GM10847 (cell line): ENCODE measurements around the gene SORL1.

Experiments used
- POLR2A ChIP-seq: IDR thresholded peaks from 2 replicates; pipeline ENCODE4 v1.6.1; 2011; ENCODE audit not compliant: insufficient read length; ENCODE audit errors: extremely low read depth

Gene SORL1

GRCh38 chr11:121566279-121567168 is 114.4 kb downstream of the SORL1 start:
- TF ChIP-seq POLR2A = no peak

GRCh38 chr11:121567995-121568394 is 115.9 kb downstream of the SORL1 start:
- TF ChIP-seq POLR2A = no peak

GRCh38 chr11:121570453-121570852 is 118.3 kb downstream of the SORL1 start:
- TF ChIP-seq POLR2A = no peak

GRCh38 chr11:121571506-121571905 is 119.4 kb downstream of the SORL1 start:
- no peak for TF ChIP-seq POLR2A

DNA sequence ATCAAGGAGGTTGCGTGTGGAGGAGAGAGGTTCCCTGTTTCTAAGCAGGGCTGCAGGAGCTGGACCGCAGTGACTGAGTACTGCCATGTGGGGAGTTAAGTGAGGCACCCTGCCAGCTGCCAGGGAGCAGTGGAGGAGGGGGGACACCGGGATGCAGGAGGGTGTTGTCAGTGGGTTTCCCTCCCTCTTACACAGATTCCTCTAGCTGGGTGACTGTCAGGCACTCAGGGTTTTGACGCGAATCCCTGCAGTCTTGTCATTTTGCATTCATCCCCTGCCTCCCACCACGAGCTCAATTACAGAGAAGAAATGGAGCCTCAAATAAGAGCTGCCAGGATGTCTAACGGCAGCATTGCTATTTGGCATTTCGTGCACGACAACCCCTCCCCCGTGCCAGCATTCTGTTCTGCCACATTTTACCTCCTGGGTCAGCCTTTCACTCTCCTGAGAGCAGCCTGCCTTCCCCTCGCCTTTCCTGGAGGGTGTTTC is 120.5 kb downstream of the SORL1 start:
- TF ChIP-seq POLR2A = no peak

DNA sequence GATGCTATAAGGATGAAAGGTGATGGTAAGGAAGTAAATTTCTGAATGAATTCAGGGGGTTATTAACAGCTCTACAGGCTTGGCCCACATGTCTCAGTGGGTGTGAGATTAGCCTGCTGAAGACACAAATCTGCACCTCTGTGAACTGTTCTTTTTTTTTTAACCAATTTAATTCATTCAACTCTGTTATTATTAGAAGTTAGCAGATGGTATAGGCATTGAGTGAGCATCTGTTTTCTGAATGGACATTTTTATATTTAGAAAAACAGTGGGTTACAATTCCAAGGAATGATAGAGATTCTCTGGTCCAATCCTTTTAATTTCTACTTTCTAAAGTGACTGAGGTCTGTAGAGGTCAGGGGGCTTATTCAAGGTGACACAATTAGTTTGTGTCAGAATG is 122.7 kb downstream of the SORL1 start:
- no peak for TF ChIP-seq POLR2A

- TF ChIP-seq POLR2A = no peak
Observed at GRCh38 chr11:121575250-121575962, 123.3 kb downstream of the SORL1 start.

DNA sequence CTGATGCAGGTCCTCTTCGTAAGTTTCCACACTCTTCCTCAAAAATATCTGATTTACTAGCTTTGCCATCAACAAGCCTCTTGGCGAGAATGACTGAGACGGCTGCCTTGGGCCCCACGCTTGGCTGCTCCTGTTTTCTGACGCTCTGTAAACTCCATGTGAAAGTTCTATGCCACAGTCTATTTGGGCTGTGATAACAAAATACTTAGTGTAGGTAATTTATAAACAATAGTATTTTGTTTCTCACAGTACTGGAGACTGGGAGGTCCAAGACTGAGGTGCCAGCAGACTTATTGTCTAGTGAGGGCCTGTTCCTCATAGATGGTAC is 123.8 kb downstream of the SORL1 start:
- no peak for TF ChIP-seq POLR2A

DNA sequence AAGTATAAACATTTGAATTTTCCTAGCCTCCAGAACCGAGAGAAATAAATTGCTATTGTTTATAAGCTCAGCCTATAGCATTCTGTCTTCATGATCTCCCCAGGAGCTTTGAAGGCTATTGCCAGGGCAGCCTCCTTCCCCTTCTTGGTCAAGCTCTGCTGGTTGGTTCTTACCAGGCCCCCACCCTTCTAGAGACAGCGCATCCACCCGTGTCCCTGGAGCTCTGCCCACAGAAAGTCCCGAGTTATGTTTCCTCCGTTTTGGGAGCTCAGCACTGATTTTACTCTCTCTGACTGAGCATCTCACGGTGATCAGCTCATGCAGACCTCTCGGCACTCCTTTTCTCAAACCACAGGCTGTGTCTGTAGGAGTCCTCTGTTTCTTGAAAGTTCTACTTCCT is 124.4 kb downstream of the SORL1 start:
- no peak for TF ChIP-seq POLR2A

DNA sequence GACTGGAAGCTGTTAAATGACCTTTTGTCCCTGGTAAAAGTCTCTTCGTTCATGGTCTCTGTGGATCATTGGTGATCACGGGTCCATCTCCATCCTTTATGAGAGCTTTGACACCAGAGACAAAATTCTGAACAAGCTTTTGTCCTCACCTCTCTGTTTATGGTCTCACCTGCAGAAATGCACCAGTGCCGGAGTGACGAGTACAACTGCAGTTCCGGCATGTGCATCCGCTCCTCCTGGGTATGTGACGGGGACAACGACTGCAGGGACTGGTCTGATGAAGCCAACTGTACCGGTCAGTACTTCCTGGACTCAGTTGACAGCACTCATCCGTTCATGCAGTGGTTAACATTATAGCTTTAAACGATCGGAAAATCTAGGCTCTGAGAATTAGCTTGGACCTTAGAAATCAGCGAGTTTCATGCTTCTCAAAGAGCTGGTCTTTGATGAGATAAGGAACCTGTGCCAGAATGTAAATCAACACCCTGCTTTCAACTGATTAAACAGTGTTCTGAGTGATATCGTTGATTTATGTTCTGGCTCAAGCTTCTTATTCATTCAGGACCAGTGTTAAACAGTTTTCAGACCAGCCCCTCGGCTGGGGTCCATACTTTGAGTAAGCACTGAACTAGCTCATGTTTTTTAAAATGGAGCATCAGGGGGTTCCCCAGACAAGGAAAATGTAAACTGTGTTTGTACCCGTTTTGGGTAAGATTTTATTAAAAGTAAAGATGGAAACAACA is 125.2 kb downstream of the SORL1 start:
- no peak for TF ChIP-seq POLR2A

DNA sequence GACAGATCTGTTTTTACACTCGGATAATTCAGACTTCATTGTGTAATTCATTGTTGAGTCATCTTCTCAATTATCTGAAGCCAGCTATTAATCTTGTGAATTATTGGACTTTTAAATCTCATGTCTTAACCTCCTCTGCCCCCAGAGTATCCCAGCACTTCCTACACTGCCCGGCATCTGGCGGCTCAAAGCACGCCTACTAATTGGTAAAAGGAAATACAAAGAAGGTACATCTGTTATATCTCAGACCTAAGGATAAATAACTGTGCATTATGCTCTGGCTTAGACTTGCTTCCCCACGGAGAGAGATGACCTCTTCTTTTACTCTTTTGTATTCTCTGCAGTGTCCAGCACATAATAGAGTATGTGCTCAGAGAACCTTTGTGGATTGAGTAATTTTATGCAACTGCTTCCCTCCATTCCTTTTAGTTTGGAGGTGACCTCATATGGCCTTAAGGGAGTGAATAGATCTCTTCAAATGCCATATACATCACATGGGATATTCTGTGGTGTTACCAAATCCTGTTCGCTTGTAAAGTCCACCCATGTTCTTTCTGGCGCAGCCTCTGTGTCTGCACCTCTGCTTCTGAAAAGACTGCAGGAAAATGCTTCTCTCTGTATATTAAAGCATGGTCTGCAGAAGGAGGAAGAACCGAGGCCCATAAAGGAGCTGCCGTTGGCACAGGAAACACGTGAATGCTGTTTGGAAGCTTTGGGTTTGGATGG is 126.3 kb downstream of the SORL1 start:
- no peak for TF ChIP-seq POLR2A

DNA sequence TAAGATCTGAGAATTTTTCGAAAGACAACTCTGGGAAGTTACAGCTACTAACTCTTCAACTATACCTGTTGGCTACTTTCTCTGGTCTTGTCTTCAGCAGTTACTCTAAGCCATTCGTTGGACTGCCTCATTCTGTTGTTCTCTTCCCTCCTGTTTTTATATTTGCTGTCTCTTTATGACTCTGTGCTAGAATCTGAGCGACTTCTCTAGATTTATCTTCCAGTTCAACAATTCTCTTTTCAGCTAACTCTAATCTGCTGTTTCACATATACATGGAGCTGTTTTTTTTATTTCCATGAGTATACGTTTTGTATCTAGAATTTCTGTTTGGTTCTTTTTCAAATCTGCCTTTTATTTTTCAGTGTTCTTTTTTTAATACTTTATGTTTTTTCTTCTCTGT is 128.0 kb downstream of the SORL1 start:
- TF ChIP-seq POLR2A = no peak

DNA sequence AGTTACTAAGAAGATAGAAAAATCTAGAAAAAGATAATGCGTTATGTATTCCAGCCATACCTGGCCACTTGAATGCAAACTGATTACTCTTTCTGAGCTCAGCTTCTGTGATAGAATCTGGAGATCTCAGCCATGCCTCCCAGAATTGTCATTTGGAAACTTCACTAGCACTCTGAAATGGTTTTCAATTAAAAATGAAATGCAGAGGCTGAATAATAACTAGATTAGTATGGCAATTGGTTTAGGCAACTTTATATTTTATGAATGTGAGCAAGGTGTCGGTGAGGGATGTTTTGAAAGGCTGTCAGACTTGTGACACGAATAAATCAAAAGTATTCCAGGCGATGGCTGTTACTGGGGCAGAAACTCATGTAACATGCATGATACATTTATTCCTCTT is 129.5 kb downstream of the SORL1 start:
- TF ChIP-seq POLR2A = no peak

DNA sequence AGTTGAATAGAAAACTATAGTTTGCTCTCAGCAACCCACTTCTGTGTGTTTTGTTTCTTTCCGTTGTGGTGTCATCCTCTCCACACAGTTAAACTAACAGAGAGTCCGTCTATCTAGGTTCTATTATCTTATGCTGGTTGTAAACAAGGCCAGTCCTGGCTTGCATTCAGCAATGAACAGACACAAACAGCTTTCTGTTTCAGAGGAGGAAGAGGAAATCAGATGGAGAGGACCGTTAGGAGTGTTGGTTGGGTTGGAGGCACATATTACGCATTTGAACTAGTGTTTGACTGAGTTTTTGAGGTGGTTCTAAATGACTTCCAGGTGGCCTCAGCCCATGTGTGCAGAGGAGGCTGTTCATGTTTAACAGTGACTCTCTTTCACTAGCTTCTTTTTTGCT is 130.2 kb downstream of the SORL1 start:
- no peak for TF ChIP-seq POLR2A

DNA sequence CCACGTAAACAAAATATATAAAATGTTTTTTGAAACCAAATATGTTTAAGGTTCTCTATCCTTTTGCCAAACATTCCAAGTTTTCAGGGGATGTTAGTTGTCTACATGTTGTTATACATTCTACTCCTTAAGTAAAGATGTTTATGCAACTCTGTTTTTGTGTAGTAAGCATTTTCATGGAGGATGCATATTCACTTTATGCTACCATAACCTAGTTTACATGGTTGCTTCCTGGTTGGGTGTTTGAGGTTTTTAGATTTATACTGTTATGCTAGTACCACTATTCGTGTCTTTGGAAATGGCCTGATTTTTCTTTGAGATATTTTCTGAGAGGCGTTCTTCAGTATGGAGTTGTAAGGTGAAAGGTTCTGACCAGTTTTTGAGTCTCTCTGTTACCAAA is 131.7 kb downstream of the SORL1 start:
- TF ChIP-seq POLR2A = no peak
